Activated B cell treated with CpG ODN at 0.5 μM for 24 hours (primary cell): Measurements from ENCODE around the gene SRBD1. TPM values are rescaled to one million over a fixed set of nuclear protein-coding genes. Genes with fewer than 3 reads are reported as not detected.

Experiments used
- ATAC-seq: fragments of 200-7000 bp; cut with Tn5 transposase; one replicate; pipeline ENCODE4 v1.10.0; 2021; ENCODE audit warnings: low read depth, mild to moderate bottlenecking, moderate library complexity
- CTCF ChIA-PET: fragments of 350-600 bp; sonication (Branson Sonifier 250); formaldehyde crosslinking; loops from one replicate; lab custom pipeline; 2021; ENCODE audit warnings: antibody characterized with exemption; lab: Charles Lee
- POLR2A ChIA-PET: fragments of 350-600 bp; sonication (Branson Sonifier 250); formaldehyde crosslinking; loops from one replicate; lab custom pipeline; 2021; ENCODE audit warnings: antibody characterized with exemption; lab: Charles Lee
- DNase-seq: peaks from one replicate; pipeline ENCODE4 v3.0.0; 2022
- H3K27ac Mint-ChIP-seq: one replicate; pipeline ENCODE4 v1.8.0; 2020; ENCODE audit warnings: mixed read lengths
- H3K27me3 Mint-ChIP-seq: one replicate; pipeline ENCODE4 v1.8.0; 2021; ENCODE audit warnings: mixed read lengths
- H3K36me3 Mint-ChIP-seq: one replicate; pipeline ENCODE4 v1.8.0; 2021; ENCODE audit warnings: low read depth, mixed read lengths
- H3K4me1 Mint-ChIP-seq: one replicate; pipeline ENCODE4 v1.8.0; 2021; ENCODE audit warnings: mixed read lengths
- H3K4me3 Mint-ChIP-seq: one replicate; pipeline ENCODE4 v1.8.0; 2020; ENCODE audit warnings: mild to moderate bottlenecking, mixed read lengths
- H3K9me3 Mint-ChIP-seq: one replicate; pipeline ENCODE4 v1.8.0; 2020; ENCODE audit warnings: mixed read lengths
- CTCF ChIP-seq: fragments of 200-600 bp; IDR thresholded peaks from one replicate; pipeline ENCODE4 v1.8.0; 2022; ENCODE audit warnings: antibody characterized with exemption, mild to moderate bottlenecking
- intact Hi-C: fragments of 100-400 bp; cut with micrococcal nuclease; formaldehyde crosslinking; loops from one replicate; pipeline ENCODE4 v1.15.1; 2024
- total RNA-seq: library from RNA; stranded (reverse); gene quantifications from 2 replicates; pipeline ENCODE4 v1.2.3, GENCODE V29; 2022

Gene SRBD1
- total RNA-seq, 1 donor from 2014 or later: 20.2 TPM

- DNase-seq: no peak
- no peak for ATAC-seq
- ChIA-PET POLR2A (interaction anchor here (0.7 kb wide), 1 partner anchor 14 kb away, joined by 6 read pairs; no protein-coding TSS in a partner anchor), CTCF (no interaction called here)
- no peaks in the 10 kb centered on the region for H3K36me3 Mint-ChIP-seq
- H3K27ac Mint-ChIP-seq: no peak overlapping the region
- intact Hi-C loops: no loop called here
- no peaks in the 10 kb centered on the region for H3K4me1 Mint-ChIP-seq
- H3K4me3 Mint-ChIP-seq: no peak overlapping the region
- H3K27me3 Mint-ChIP-seq: peaks cover 27% of the 10 kb centered on the region
- H3K9me3 Mint-ChIP-seq: no peaks in the 10 kb centered on the region
- no peak for TF ChIP-seq CTCF
Observed at GRCh38 chr2:45626387-45627221, 15.5 kb upstream of the SRBD1 start.

GRCh38 chr2:45625824-45626223, 14.8 kb upstream of the SRBD1 start:
- POLR2A ChIA-PET: interaction anchor here (0.7 kb wide), 1 partner anchor 14 kb away, joined by 6 read pairs; no protein-coding TSS in a partner anchor

GRCh38 chr2:45623098-45623497, 12.0 kb upstream of the SRBD1 start:
- ATAC-seq: no peak
- H3K4me3 Mint-ChIP-seq: no peak overlapping the region
- DNase-seq: no peak
- TF ChIP-seq CTCF: no peak
- H3K27me3 Mint-ChIP-seq: peaks cover 7% of the 10 kb centered on the region
- no peaks in the 10 kb centered on the region for H3K4me1 Mint-ChIP-seq
- ChIA-PET CTCF (no interaction called here), POLR2A (no interaction called here)
- H3K9me3 Mint-ChIP-seq: no peaks in the 10 kb centered on the region
- H3K36me3 Mint-ChIP-seq: no peaks in the 10 kb centered on the region
- intact Hi-C loops: no loop called here
- H3K27ac Mint-ChIP-seq: no peak overlapping the region

More at GRCh38 chr2:45625824-45626223, 14.8 kb upstream of the SRBD1 start:
- no peaks in the 10 kb centered on the region for H3K9me3 Mint-ChIP-seq
- CTCF ChIA-PET: no interaction called here
- H3K27me3 Mint-ChIP-seq: peaks cover 21% of the 10 kb centered on the region
- H3K4me3 Mint-ChIP-seq: no peak overlapping the region
- TF ChIP-seq CTCF: no peak
- ATAC-seq: no peak
- H3K27ac Mint-ChIP-seq: no peak overlapping the region
- no peaks in the 10 kb centered on the region for H3K4me1 Mint-ChIP-seq
- intact Hi-C loops: no loop called here
- no peak for DNase-seq
- H3K36me3 Mint-ChIP-seq: no peaks in the 10 kb centered on the region

- Mint-ChIP-seq H3K27ac (no peak overlapping the region), H3K4me3 (no peak overlapping the region), H3K27me3 (peaks cover 7% of the 10 kb centered on the region), H3K36me3 (no peaks in the 10 kb centered on the region), H3K4me1 (no peaks in the 10 kb centered on the region), H3K9me3 (no peaks in the 10 kb centered on the region)
- CTCF ChIA-PET: no interaction called here
- POLR2A ChIA-PET: no interaction called here
- intact Hi-C loops: no loop called here
- ATAC-seq: no peak
- TF ChIP-seq CTCF: no peak
- DNase-seq: no peak
Observed at GRCh38 chr2:45622336-45623075, 11.4 kb upstream of the SRBD1 start.

- ChIA-PET CTCF (no interaction called here), POLR2A (no interaction called here)
- no peak overlapping the region for H3K4me3 Mint-ChIP-seq
- DNase-seq: no peak
- H3K9me3 Mint-ChIP-seq: no peaks in the 10 kb centered on the region
- H3K36me3 Mint-ChIP-seq: no peaks in the 10 kb centered on the region
- no peak for TF ChIP-seq CTCF
- no peaks in the 10 kb centered on the region for H3K4me1 Mint-ChIP-seq
- H3K27ac Mint-ChIP-seq: no peak overlapping the region
- intact Hi-C loops: no loop called here
- H3K27me3 Mint-ChIP-seq: peaks cover 3% of the 10 kb centered on the region
- no peak for ATAC-seq
Observed at GRCh38 chr2:45617496-45617895, 6.4 kb upstream of the SRBD1 start.
